Ishikawa (cell line): ENCODE data around the gene TP53AIP1.

Experiments
- CEBPB ChIP-seq: IDR thresholded peaks from 2 replicates; pipeline ENCODE4 v1.6.1; 2012
- CREB1 ChIP-seq: IDR thresholded peaks from 2 replicates; pipeline ENCODE4 v1.6.1; 2012; ENCODE audit warnings: low read depth
- EP300 ChIP-seq: IDR thresholded peaks from 2 replicates; pipeline ENCODE4 v1.6.1; 2012; ENCODE audit warnings: borderline replicate concordance
- FOXM1 ChIP-seq: IDR thresholded peaks from 2 replicates; pipeline ENCODE4 v1.6.1; 2012; ENCODE audit warnings: low read depth, borderline replicate concordance
- RAD21 ChIP-seq: IDR thresholded peaks from 2 replicates; pipeline ENCODE4 v1.6.1; 2012; ENCODE audit warnings: low read depth
- REST ChIP-seq: IDR thresholded peaks from 2 replicates; pipeline ENCODE4 v1.6.1; 2012; ENCODE audit warnings: low read depth, mild to moderate bottlenecking
- TAF1 ChIP-seq: IDR thresholded peaks from 2 replicates; pipeline ENCODE4 v1.6.1; 2012; ENCODE audit warnings: low read depth, mild to moderate bottlenecking
- TCF12 ChIP-seq: IDR thresholded peaks from 2 replicates; pipeline ENCODE4 v1.6.1; 2012; ENCODE audit warnings: low read depth
- TEAD4 ChIP-seq: IDR thresholded peaks from 2 replicates; pipeline ENCODE4 v1.6.1; 2012
- YY1 ChIP-seq: IDR thresholded peaks from 2 replicates; pipeline ENCODE4 v1.6.1; 2012; ENCODE audit warnings: low read depth
- TF ChIP-seq, protein P1 (sequence below): IDR thresholded peaks from 2 replicates; pipeline ENCODE4 v1.6.1; 2012
- TF ChIP-seq, protein P2 (sequence below): IDR thresholded peaks from 2 replicates; pipeline ENCODE4 v1.6.1; 2012

DNA sequence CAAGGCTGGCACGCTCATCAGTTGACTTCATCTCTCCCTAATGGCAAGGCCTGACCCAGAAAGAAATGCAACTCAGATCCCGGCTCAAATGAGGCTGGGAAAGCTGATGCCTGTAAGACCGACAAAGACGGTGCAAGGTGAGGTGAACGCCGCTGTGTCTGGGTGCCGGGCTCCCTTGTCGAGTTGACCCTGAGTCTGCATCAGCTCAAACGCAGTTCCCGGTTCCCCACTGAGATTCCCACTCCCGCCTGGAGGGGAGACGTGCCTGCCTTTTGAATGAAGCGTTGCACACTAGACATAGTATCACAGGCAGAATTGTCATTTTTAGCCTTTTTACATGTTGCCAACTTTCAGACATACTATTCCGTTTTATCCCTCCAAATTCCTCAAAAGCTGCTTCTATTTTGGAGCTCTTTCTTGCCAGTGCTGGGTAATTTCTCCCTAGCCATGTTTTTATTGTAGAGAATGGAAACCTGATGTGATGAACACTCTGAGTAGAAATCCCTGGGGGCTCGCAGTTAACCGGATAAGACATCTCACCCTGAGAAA, 831 bp upstream of the TP53AIP1 start:
- no peak for TF ChIP-seq YY1
- TF ChIP-seq EP300 = no peak
- no peak for TF ChIP-seq CEBPB
- TF ChIP-seq TEAD4 = no peak
- TF ChIP-seq RAD21 = no peak
- no peak for TF ChIP-seq TAF1
- TF ChIP-seq, protein P1, sequence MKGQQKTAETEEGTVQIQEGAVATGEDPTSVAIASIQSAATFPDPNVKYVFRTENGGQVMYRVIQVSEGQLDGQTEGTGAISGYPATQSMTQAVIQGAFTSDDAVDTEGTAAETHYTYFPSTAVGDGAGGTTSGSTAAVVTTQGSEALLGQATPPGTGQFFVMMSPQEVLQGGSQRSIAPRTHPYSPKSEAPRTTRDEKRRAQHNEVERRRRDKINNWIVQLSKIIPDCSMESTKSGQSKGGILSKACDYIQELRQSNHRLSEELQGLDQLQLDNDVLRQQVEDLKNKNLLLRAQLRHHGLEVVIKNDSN = no peak
- no peak for TF ChIP-seq TCF12
- no peak for TF ChIP-seq REST
- TF ChIP-seq CREB1 = no peak
- TF ChIP-seq, protein P2, sequence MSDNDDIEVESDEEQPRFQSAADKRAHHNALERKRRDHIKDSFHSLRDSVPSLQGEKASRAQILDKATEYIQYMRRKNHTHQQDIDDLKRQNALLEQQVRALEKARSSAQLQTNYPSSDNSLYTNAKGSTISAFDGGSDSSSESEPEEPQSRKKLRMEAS = no peak
- TF ChIP-seq FOXM1 = no peak
